HCT116 (cell line): ENCODE measurements around the gene SRRM2. TPM values are rescaled to one million over a fixed set of nuclear protein-coding genes. Genes with fewer than 3 reads are reported as not detected.

ENCODE experiments used
- ATAC-seq: fragments of 200-7000 bp; cut with Tn5 transposase; 2 replicates; pipeline ENCODE4 v1.9.1; 2020; ENCODE audit warnings: mild to moderate bottlenecking, moderate library complexity
- BruUV-seq: library from RNA; stranded (reverse); fragments of 400-500 nt; replicated peaks from 2 replicates; lab custom pipeline; 2021; lab: Mats Ljungman, UMichigan
- CTCF ChIA-PET: fragments of 300-600 bp; sonication (Branson Sonifier 250); formaldehyde crosslinking; loops from one replicate; lab custom pipeline; 2021; ENCODE audit warnings: antibody characterized with exemption; lab: Charles Lee
- POLR2A ChIA-PET: fragments of 300-600, 350-600 bp; sonication (Branson Sonifier 250); formaldehyde crosslinking; loops from one replicate; lab custom pipeline; 2021; ENCODE audit warnings: antibody characterized with exemption; lab: Charles Lee
- RAD21 ChIA-PET, 2 experiments: fragments of 300-600 bp; sonication (Branson Sonifier 250); formaldehyde crosslinking; loops; one replicate each; lab custom pipeline; 2023; ENCODE audit warnings: low total read pairs in 2 of 2; ENCODE audit not compliant: uncharacterized antibody in 2 of 2, unreplicated experiment in 2 of 2, low non-redundant PET in 1 of 2; lab: Charles Lee
- DNase-seq: peaks from one replicate; pipeline ENCODE4 v3.0.0-alpha.2; 2010; ENCODE audit warnings: low read depth, low spot score
- H2AFZ ChIP-seq: fragments of 200-600 bp; shearing (Covaris generic), sonication (generic); 2 replicates; pipeline ENCODE4 v1.6.1; 2017; ENCODE audit warnings: low read depth, mixed run types, mixed read lengths, antibody characterized with exemption, low read length; ENCODE audit not compliant: poor library complexity, severe bottlenecking
- H3K27ac ChIP-seq: 2 replicates; pipeline ENCODE4 v1.5.1; 2012; ENCODE audit warnings: low read depth, low read length
- H3K27me3 ChIP-seq: fragments of 200-600 bp; sonication (generic); 2 replicates; pipeline ENCODE4 v1.6.1; 2016; ENCODE audit warnings: mixed run types, low read length, mixed read lengths; ENCODE audit not compliant: insufficient read depth
- H3K36me3 ChIP-seq, 2 experiments: fragments of 200-500 bp in 1 of 2; fragments of 200-600 bp in 1 of 2; sonication (Bioruptor generic) in 1 of 2; sonication (generic) in 1 of 2; 2 replicates each; pipeline versions ENCODE4 v1.5.1 to v1.6.1; 2014 to 2016; ENCODE audit warnings: low read length in 2 of 2, inconsistent platforms in 1 of 2, mixed read lengths in 1 of 2, mixed run types in 1 of 2; ENCODE audit not compliant: insufficient read depth in 2 of 2, control insufficient read depth in 1 of 2
- H3K4me1 ChIP-seq, 2 experiments: fragments of 200-600 bp in 1 of 2; sonication (generic) in 1 of 2; 2 replicates each; pipeline versions ENCODE4 v1.5.1 to v1.6.1; 2012 to 2017; ENCODE audit warnings: low read length in 2 of 2, inconsistent platforms in 1 of 2, mild to moderate bottlenecking in 1 of 2, mixed read lengths in 1 of 2, mixed run types in 1 of 2, moderate library complexity in 1 of 2; ENCODE audit not compliant: insufficient read depth in 2 of 2, control insufficient read depth in 1 of 2
- H3K4me2 ChIP-seq: fragments of 200-600 bp; sonication (generic); 2 replicates; pipeline ENCODE4 v1.6.1; 2017; ENCODE audit warnings: mixed run types, low read length, mixed read lengths
- H3K4me3 ChIP-seq, 2 experiments: fragments of 200-600 bp in 1 of 2; sonication (generic) in 1 of 2; replicated peaks in 1 of 2; 2 replicates each; pipeline ENCODE4 v1.5.1; 2011 to 2016; ENCODE audit warnings: low read length in 2 of 2, control low read depth in 1 of 2, low read depth in 1 of 2, mild to moderate bottlenecking in 1 of 2, mixed read lengths in 1 of 2, mixed run types in 1 of 2
- H3K79me2 ChIP-seq: fragments of 200-600 bp; sonication (generic); 2 replicates; pipeline ENCODE4 v1.6.1; 2017; ENCODE audit warnings: mild to moderate bottlenecking, mixed run types, low read length, moderate library complexity, mixed read lengths; ENCODE audit not compliant: insufficient read depth
- H3K9ac ChIP-seq: fragments of 200-600 bp; sonication (generic); 2 replicates; pipeline ENCODE4 v1.6.1; 2016; ENCODE audit warnings: low read length, mixed read lengths
- H3K9me2 ChIP-seq: fragments of 200-600 bp; sonication (generic), shearing (Covaris generic); 2 replicates; pipeline ENCODE4 v1.6.1; 2017; ENCODE audit warnings: mixed run types, mild to moderate bottlenecking, moderate library complexity; ENCODE audit not compliant: insufficient read depth
- H3K9me3 ChIP-seq, 2 experiments: fragments of 200-500 bp in 1 of 2; fragments of 200-600 bp in 1 of 2; sonication (Bioruptor generic) in 1 of 2; sonication (generic) in 1 of 2; 2 replicates each; pipeline ENCODE4 v1.6.1; 2014 to 2017; ENCODE audit warnings: low read length in 2 of 2, mixed read lengths in 2 of 2, inconsistent platforms in 1 of 2, low read depth in 1 of 2, mild to moderate bottlenecking in 1 of 2, mixed run types in 1 of 2, moderate library complexity in 1 of 2; ENCODE audit not compliant: control insufficient read depth in 1 of 2, insufficient read depth in 1 of 2
- H4K20me1 ChIP-seq: fragments of 200-600 bp; sonication (generic), shearing (Covaris generic); 2 replicates; pipeline ENCODE4 v1.6.1; 2017; ENCODE audit warnings: mixed run types, mild to moderate bottlenecking, moderate library complexity; ENCODE audit not compliant: insufficient read depth
- CEBPB ChIP-seq: IDR thresholded peaks from 2 replicates; pipeline ENCODE4 v1.6.1; 2012; ENCODE audit warnings: low read depth
- CTCF ChIP-seq, 3 experiments: fragments of 200-600 bp in 1 of 3; sonication (generic) in 1 of 3; IDR thresholded peaks in 2 of 3; conservative IDR thresholded peaks in 1 of 3; 2 replicates each; pipeline ENCODE4 v1.5.1; 2012 to 2017; ENCODE audit warnings: low read depth in 2 of 3, low read length in 2 of 3, antibody characterized with exemption in 1 of 3, borderline replicate concordance in 1 of 3, control low read depth in 1 of 3, mild to moderate bottlenecking in 1 of 3, mixed read lengths in 1 of 3, mixed run types in 1 of 3, moderate library complexity in 1 of 3; ENCODE audit not compliant: insufficient read depth in 1 of 3
- ELF1 ChIP-seq: IDR thresholded peaks from 2 replicates; pipeline ENCODE4 v1.6.1; 2012; ENCODE audit warnings: low read depth, borderline replicate concordance
- EZH2 ChIP-seq: fragments of 200-600 bp; sonication (generic); IDR thresholded peaks from 2 replicates; pipeline ENCODE4 v1.6.1; 2017; ENCODE audit warnings: antibody characterized with exemption, mixed run types
- EZH2phosphoT487 ChIP-seq: fragments of 200-600 bp; IDR thresholded peaks from 2 replicates; pipeline ENCODE4 v1.6.1; 2018; ENCODE audit warnings: antibody characterized with exemption, borderline replicate concordance
- FOSL1 ChIP-seq: IDR thresholded peaks from 2 replicates; pipeline ENCODE4 v1.6.1; 2012; ENCODE audit warnings: low read depth
- POLR2A ChIP-seq: IDR thresholded peaks from 2 replicates; pipeline ENCODE4 v1.7.0; 2011; ENCODE audit warnings: borderline replicate concordance; ENCODE audit not compliant: insufficient read depth, insufficient read length; ENCODE audit errors: extremely low read depth
- REST ChIP-seq: IDR thresholded peaks from 2 replicates; pipeline ENCODE4 v1.6.1; 2012; ENCODE audit warnings: low read depth
- TCF7L2 ChIP-seq: IDR thresholded peaks from 2 replicates; pipeline ENCODE4 v1.7.0; 2011; ENCODE audit warnings: borderline replicate concordance, inconsistent platforms; ENCODE audit not compliant: insufficient read depth, insufficient read length; ENCODE audit errors: extremely low read depth
- YY1 ChIP-seq: IDR thresholded peaks from 2 replicates; pipeline ENCODE4 v1.6.1; 2011; ENCODE audit warnings: low read length, low read depth, moderate library complexity, mild to moderate bottlenecking; ENCODE audit not compliant: insufficient replicate concordance; ENCODE audit errors: extremely low read depth
- intact Hi-C: fragments of 100-400 bp; cut with micrococcal nuclease; formaldehyde crosslinking; loops from 2 replicates; pipeline ENCODE4 v1.10.0; 2022
- total RNA-seq: library from RNA; stranded (reverse); gene quantifications from one replicate; pipeline ENCODE4 v1.2.1, GENCODE V29; 2021; ENCODE audit not compliant: unreplicated experiment
- TF ChIP-seq, protein P1 (sequence below): IDR thresholded peaks from 2 replicates; pipeline ENCODE4 v1.6.1; 2012
- TF ChIP-seq, protein P2 (sequence below): IDR thresholded peaks from 2 replicates; pipeline ENCODE4 v1.6.1; 2012

Gene SRRM2
- total RNA-seq, 1 experiment from 2014 or later: 541 TPM

DNA sequence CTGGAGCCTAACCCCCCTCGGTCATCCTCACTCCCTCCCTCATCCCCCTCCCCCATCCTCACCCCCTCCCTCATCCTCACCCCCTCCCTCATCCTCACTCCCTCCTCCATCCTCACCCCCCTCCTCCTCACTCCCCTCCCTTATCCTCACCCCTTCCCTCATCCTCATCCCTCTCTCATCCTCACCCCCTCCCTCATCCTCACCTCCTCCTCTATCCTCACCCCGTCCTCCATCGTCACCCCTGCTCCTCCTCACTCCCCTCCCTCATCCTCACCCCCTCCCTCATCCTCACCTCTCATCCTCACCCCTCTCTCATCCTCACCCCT, 34.4 kb downstream of the SRRM2 start:
- H3K9me2 ChIP-seq: no peaks in the 10 kb centered on the region
- H3K9ac ChIP-seq: no peak overlapping the region
- POLR2A ChIA-PET: no interaction called here
- H2AFZ ChIP-seq: no peak overlapping the region
- peaks cover 4 to 8% of the 10 kb centered on the region in 2 experiments; a peak in 3 of 4 replicates for H3K4me1 ChIP-seq
- no peaks in the 10 kb centered on the region for H4K20me1 ChIP-seq
- RAD21 ChIA-PET: no interaction called here
- no peak for DNase-seq
- no peak overlapping the region for H3K4me2 ChIP-seq
- no peak for TF ChIP-seq TCF7L2
- TF ChIP-seq YY1: no peak
- TF ChIP-seq EZH2: no peak
- TF ChIP-seq POLR2A: no peak
- no peak for TF ChIP-seq ELF1
- no peak for TF ChIP-seq REST
- no peak for TF ChIP-seq FOSL1
- no peak for TF ChIP-seq EZH2phosphoT487
- no peak for TF ChIP-seq CTCF (IDR thresholded peaks at IDR 0.05 in 2 of 3, conservative IDR thresholded peaks at IDR 0.05 in 1 of 3; ENCODE audit: borderline replicate concordance in 1 of 3, insufficient read depth in 1 of 3, low read depth in 2 of 3, low read length in 2 of 3)
- no peak for TF ChIP-seq CEBPB
- TF ChIP-seq, protein P1, sequence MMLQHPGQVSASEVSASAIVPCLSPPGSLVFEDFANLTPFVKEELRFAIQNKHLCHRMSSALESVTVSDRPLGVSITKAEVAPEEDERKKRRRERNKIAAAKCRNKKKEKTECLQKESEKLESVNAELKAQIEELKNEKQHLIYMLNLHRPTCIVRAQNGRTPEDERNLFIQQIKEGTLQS: no peak
- TF ChIP-seq, protein P2, sequence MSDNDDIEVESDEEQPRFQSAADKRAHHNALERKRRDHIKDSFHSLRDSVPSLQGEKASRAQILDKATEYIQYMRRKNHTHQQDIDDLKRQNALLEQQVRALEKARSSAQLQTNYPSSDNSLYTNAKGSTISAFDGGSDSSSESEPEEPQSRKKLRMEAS: no peak
- CTCF ChIA-PET: no interaction called here
- H3K36me3 ChIP-seq: no peaks in the 10 kb centered on the region
- no peaks in the 10 kb centered on the region for H3K79me2 ChIP-seq
- BruUV-seq: no TSS peak
- H3K9me3 ChIP-seq: no peaks in the 10 kb centered on the region
- H3K27ac ChIP-seq: no peak overlapping the region
- no peak for ATAC-seq
- H3K4me3 ChIP-seq: no peak overlapping the region
- no peaks in the 10 kb centered on the region for H3K27me3 ChIP-seq
- intact Hi-C loops: no loop called here
